ACC112 (cell line): Measurements from ENCODE around the gene PHYHIPL.
A peak's percentile ranks its signal among the peaks of the same experiment; 100 is the strongest.

Experiments
- H2AFZ ChIP-seq: fragments of 200-600 bp; sonication (generic); one replicate; pipeline ENCODE4 v1.6.0; 2017; ENCODE audit warnings: antibody characterized with exemption, low read length; ENCODE audit not compliant: unreplicated experiment
- H3K27ac ChIP-seq: fragments of 200-600 bp; sonication (generic); 2 replicates; pipeline ENCODE4 v1.5.1; 2014; ENCODE audit warnings: low read depth, mild to moderate bottlenecking, antibody characterized with exemption, low read length, moderate library complexity
- H3K27me3 ChIP-seq: fragments of 200-600 bp; sonication (generic); 2 replicates; pipeline ENCODE4 v1.6.1; 2014; ENCODE audit warnings: mild to moderate bottlenecking, antibody characterized with exemption, low read length, moderate library complexity, mixed read lengths; ENCODE audit not compliant: insufficient read depth
- H3K36me3 ChIP-seq: fragments of 200-600 bp; sonication (generic); 2 replicates; pipeline ENCODE4 v1.6.1; 2016; ENCODE audit warnings: mild to moderate bottlenecking, antibody characterized with exemption, low read length, moderate library complexity, mixed read lengths; ENCODE audit not compliant: insufficient read depth
- H3K4me1 ChIP-seq: fragments of 200-600 bp; sonication (generic); one replicate; pipeline ENCODE4 v1.6.1; 2016; ENCODE audit warnings: low read length, mixed read lengths; ENCODE audit not compliant: insufficient read depth, unreplicated experiment, control insufficient read depth
- H3K4me3 ChIP-seq: fragments of 200-600 bp; sonication (generic); 2 replicates; pipeline ENCODE4 v1.5.1; 2014; ENCODE audit warnings: mild to moderate bottlenecking, low read depth, low read length
- H3K79me2 ChIP-seq: fragments of 200-600 bp; sonication (generic); one replicate; pipeline ENCODE4 v1.6.0; 2016; ENCODE audit warnings: low read length; ENCODE audit not compliant: control insufficient read depth, unreplicated experiment, insufficient read depth

The PHYHIPL gene

GRCh38 chr10:59176241-59177030 is at the start of gene PHYHIPL:
Gene PHYHIPL (plus strand): TSS chr10:59176643. CDS start chr10:59176854, 211 bp downstream.
- H3K4me3 ChIP-seq: peak within 1 kb of the TSS; percentile 62
- H3K79me2 ChIP-seq: no peaks in the 10 kb centered on the region
- no peaks in the 10 kb centered on the region for H3K36me3 ChIP-seq
- H3K4me1 ChIP-seq: peaks cover 2% of the 10 kb centered on the region
- H2AFZ ChIP-seq: no peak within 1 kb of the TSS
- no peak within 1 kb of the TSS for H3K27ac ChIP-seq
- H3K27me3 ChIP-seq: peaks cover 67% of the 10 kb centered on the region

GRCh38 chr10:59126991-59127390 is 49.5 kb upstream of the PHYHIPL start:
- Histone ChIP-seq H3K79me2 (no peaks in the 10 kb centered on the region), H3K4me1 (no peaks in the 10 kb centered on the region), H3K36me3 (no peaks in the 10 kb centered on the region), H3K27me3 (peaks cover 39% of the 10 kb centered on the region), H3K4me3 (no peak overlapping the region), H3K27ac (no peak overlapping the region), H2AFZ (no peak overlapping the region)

GRCh38 chr10:59127991-59128390 is 48.5 kb upstream of the PHYHIPL start:
- H3K4me1 ChIP-seq: no peaks in the 10 kb centered on the region
- peaks cover 47% of the 10 kb centered on the region for H3K27me3 ChIP-seq
- no peak overlapping the region for H3K4me3 ChIP-seq
- H3K79me2 ChIP-seq: no peaks in the 10 kb centered on the region
- no peaks in the 10 kb centered on the region for H3K36me3 ChIP-seq
- no peak overlapping the region for H3K27ac ChIP-seq
- no peak overlapping the region for H2AFZ ChIP-seq

- H3K4me3 ChIP-seq: no peak overlapping the region
- no peaks in the 10 kb centered on the region for H3K4me1 ChIP-seq
- H3K79me2 ChIP-seq: no peaks in the 10 kb centered on the region
- H2AFZ ChIP-seq: no peak overlapping the region
- H3K36me3 ChIP-seq: no peaks in the 10 kb centered on the region
- peaks cover 53% of the 10 kb centered on the region for H3K27me3 ChIP-seq
- H3K27ac ChIP-seq: no peak overlapping the region
Observed at GRCh38 chr10:59129867-59130266, 46.6 kb upstream of the PHYHIPL start.

DNA sequence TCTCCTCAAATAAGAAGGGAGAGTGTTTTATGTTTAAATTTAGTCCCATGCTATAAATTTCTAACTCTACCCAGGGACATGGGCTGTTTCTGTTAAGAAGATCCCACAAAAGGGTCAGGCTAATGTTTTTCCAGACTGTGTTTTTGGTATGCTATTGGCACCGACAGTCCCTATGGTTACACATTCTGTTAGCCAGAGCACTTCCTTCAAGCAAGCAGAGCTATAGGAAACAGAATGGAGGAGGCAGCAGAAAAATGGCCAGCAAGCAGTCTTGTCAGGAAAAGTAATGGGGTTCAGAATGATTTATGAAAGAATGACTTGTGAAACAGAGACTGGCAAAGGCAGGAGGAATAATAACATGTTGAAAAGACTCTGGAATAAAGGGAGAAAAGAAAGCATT is 44.8 kb upstream of the PHYHIPL start:
- no peak overlapping the region for H3K4me3 ChIP-seq
- H3K27ac ChIP-seq: no peak overlapping the region
- no peak overlapping the region for H2AFZ ChIP-seq
- no peaks in the 10 kb centered on the region for H3K79me2 ChIP-seq
- H3K36me3 ChIP-seq: no peaks in the 10 kb centered on the region
- peaks cover 50% of the 10 kb centered on the region for H3K27me3 ChIP-seq
- H3K4me1 ChIP-seq: no peaks in the 10 kb centered on the region

DNA sequence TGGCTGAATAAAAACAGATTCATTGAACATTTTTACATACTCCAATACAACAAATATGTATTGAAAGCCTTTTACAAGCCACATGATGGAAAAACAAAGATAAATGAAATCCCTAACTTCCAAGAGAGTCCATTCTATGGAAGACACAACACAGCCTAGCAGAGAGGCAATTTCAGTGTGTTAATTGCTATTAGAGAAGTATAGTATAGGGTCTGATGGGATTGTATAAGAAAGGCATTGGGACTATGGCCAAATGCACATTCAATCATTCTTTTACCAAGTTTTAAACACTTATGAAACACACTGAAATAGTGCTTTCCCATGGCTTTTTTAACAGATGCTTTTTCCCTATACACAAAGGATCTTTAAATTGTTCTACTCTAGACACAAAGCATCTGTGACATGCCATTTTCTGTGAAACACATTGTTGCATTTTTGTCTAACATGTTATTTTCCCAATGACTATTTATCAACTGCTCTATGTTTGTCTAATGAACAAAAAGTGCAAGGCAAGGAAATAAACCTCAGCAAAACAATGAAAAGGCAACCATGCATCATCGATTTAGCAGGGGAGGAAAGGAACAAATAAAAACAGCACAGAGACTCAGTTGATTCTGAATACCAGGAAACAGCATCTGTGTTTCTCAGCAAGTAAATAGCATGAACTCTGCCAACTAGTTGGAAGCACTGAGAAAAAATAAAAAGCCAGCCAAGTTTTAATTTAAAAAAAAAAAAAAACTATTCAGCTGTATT is 42.4 kb upstream of the PHYHIPL start:
- H3K4me1 ChIP-seq: no peaks in the 10 kb centered on the region
- no peak overlapping the region for H3K4me3 ChIP-seq
- H3K36me3 ChIP-seq: no peaks in the 10 kb centered on the region
- no peak overlapping the region for H3K27ac ChIP-seq
- peaks cover 35% of the 10 kb centered on the region for H3K27me3 ChIP-seq
- no peaks in the 10 kb centered on the region for H3K79me2 ChIP-seq
- H2AFZ ChIP-seq: no peak overlapping the region

DNA sequence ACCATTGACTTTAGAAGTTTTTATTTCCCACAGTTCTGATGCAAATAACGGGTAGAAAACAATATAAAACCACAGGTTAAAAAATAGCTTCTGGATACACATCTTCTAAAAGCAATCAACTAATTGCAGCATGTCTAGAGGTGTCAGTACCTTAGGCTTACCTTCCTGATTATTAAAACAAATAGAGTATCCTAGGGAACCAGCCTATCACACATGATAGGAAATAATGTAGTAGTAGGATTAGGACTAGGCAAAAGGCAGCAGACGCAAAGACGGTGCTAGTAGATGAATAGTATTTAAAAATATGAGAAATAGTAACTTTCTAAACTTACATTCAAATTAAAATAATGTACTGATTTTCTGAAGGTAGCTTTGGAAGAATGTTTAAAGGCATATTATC is 41.7 kb upstream of the PHYHIPL start:
- Histone ChIP-seq H2AFZ (no peak overlapping the region), H3K36me3 (no peaks in the 10 kb centered on the region), H3K79me2 (no peaks in the 10 kb centered on the region), H3K27me3 (peaks cover 31% of the 10 kb centered on the region), H3K27ac (no peak overlapping the region), H3K4me3 (no peak overlapping the region), H3K4me1 (no peaks in the 10 kb centered on the region)

- no peaks in the 10 kb centered on the region for H3K79me2 ChIP-seq
Observed at GRCh38 chr10:59135275-59135674, 41.2 kb upstream of the PHYHIPL start.

GRCh38 chr10:59138052-59138451 is 38.4 kb upstream of the PHYHIPL start:
- H2AFZ ChIP-seq: no peak overlapping the region
- H3K27ac ChIP-seq: no peak overlapping the region
- peaks cover 17% of the 10 kb centered on the region for H3K27me3 ChIP-seq
- no peaks in the 10 kb centered on the region for H3K79me2 ChIP-seq
- no peak overlapping the region for H3K4me3 ChIP-seq
- H3K36me3 ChIP-seq: no peaks in the 10 kb centered on the region
- H3K4me1 ChIP-seq: no peaks in the 10 kb centered on the region

More at GRCh38 chr10:59135275-59135674, 41.2 kb upstream of the PHYHIPL start:
- no peaks in the 10 kb centered on the region for H3K4me1 ChIP-seq
- no peak overlapping the region for H3K4me3 ChIP-seq
- H2AFZ ChIP-seq: no peak overlapping the region
- H3K36me3 ChIP-seq: no peaks in the 10 kb centered on the region
- H3K27ac ChIP-seq: no peak overlapping the region
- H3K27me3 ChIP-seq: peaks cover 31% of the 10 kb centered on the region

- H3K4me1 ChIP-seq: no peaks in the 10 kb centered on the region
- no peak overlapping the region for H3K27ac ChIP-seq
- peaks cover 37% of the 10 kb centered on the region for H3K27me3 ChIP-seq
- no peak overlapping the region for H3K4me3 ChIP-seq
- no peaks in the 10 kb centered on the region for H3K36me3 ChIP-seq
- no peaks in the 10 kb centered on the region for H3K79me2 ChIP-seq
- no peak overlapping the region for H2AFZ ChIP-seq
Observed at GRCh38 chr10:59143544-59143943, 32.9 kb upstream of the PHYHIPL start.

DNA sequence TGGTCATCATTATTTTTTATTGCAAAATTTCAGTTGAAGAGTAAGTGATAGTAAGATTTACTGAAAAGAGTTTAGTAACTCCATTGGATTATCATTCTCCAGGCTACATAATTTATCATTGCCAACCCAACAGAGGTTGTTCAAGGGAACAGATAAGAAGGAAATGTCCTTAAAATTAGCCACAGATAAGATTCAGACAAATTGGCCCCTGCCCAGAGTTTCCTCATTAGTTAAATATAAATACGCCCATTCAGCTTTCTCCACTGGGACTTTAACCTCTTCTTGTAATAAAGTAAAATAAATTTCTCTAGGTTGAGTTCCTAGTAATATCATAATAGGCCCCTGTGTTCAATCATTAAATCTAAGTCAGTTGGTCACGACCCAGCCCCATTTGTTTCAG is 27.7 kb upstream of the PHYHIPL start:
- H3K4me3 ChIP-seq: no peak overlapping the region
- no peaks in the 10 kb centered on the region for H3K4me1 ChIP-seq
- no peaks in the 10 kb centered on the region for H3K79me2 ChIP-seq
- H3K27me3 ChIP-seq: peaks cover 56% of the 10 kb centered on the region
- no peak overlapping the region for H3K27ac ChIP-seq
- H2AFZ ChIP-seq: no peak overlapping the region
- no peaks in the 10 kb centered on the region for H3K36me3 ChIP-seq
